GM19351 (cell line): ENCODE results near the gene SUSD1.

Experiments used
- ATAC-seq: cut with Tn5 transposase; IDR thresholded peaks from one replicate; pipeline ENCODE4 v1.9.1; 2021; ENCODE audit warnings: mild to moderate bottlenecking, moderate library complexity; ENCODE audit not compliant: unreplicated experiment

The SUSD1 gene

DNA sequence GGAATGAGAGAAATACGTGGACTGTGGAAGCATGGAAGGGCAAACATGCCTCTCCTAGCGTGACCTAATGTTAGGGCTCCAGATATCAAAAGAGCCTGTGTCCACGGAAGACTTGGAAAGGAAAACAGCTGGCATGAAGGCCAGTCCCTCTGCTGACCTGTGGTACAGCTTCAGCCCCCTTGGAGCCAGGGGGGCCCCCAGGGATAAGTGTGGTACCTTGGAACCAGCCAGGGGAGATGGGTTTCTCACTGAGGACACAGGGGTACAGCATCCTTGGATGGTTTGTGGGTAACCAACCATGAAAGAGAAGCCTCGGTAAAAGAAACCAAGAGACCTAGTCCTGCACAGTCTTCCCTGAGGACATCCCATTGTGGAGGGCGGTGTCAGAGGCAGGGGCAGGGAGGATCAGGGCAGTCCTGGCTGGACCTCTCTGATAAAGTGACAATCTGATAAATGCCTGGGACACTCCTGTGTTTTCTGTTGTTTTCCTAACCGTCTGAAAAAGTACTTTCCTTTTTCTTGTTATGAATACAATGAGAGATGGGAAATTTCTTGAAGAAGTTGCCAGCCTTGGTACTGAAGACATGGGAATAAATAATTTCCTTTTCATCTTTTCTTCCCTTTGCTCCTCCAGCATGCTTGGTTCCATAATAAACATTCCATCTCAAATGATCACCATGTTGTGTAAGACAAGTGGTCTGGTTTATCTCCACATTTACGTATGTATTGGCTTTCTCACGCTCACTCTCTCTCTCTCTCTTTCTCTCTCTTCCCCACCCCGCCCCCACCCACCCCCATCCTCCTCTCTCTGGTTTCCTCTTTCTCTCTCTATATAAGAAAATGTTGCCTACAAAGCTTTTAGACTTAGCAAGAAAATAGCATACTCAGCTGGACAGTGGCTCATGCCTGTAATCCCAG, 102.1 kb downstream of the SUSD1 start:
- ATAC-seq = no peak

DNA sequence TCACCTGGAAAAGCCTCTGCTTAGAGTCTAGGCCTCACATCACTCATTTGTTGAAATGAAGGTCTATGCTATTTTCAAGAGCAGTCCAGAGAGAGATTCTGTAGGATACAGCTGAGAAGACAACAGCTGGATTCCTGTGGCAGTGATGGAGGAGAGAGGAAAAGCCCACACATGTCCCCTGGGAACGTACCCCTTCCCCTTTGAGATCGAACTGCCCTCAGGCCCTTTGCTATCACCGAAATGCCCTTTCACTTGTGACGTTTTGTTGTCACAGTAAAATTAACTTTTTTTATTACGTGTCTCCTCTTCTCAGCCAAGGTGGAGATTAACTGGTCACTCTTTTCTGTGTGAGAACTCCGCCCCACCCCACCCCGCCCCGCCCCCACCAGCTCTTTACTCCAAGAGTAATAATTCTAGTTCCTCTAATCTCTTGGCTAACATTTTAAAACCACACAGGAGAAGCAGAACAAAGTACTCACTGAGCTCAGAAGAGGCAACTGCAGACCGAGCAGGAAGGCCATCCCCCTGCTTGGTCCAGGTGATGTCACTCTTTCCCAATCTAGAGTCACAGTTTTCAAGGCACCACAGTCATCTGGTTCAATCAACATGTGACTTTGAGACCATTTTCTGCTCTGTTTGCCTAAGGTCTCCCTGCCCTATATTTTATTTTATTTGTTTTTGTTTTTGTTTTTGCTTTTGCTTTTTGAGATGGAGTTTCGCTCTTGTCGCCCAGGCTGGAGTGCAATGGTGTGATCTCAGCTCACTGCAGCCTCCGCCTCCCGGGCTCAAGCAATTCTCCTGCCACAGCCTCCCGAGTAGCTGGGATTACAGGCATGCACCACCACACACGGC, 105.6 kb downstream of the SUSD1 start:
- ATAC-seq = peak; percentile 64

DNA sequence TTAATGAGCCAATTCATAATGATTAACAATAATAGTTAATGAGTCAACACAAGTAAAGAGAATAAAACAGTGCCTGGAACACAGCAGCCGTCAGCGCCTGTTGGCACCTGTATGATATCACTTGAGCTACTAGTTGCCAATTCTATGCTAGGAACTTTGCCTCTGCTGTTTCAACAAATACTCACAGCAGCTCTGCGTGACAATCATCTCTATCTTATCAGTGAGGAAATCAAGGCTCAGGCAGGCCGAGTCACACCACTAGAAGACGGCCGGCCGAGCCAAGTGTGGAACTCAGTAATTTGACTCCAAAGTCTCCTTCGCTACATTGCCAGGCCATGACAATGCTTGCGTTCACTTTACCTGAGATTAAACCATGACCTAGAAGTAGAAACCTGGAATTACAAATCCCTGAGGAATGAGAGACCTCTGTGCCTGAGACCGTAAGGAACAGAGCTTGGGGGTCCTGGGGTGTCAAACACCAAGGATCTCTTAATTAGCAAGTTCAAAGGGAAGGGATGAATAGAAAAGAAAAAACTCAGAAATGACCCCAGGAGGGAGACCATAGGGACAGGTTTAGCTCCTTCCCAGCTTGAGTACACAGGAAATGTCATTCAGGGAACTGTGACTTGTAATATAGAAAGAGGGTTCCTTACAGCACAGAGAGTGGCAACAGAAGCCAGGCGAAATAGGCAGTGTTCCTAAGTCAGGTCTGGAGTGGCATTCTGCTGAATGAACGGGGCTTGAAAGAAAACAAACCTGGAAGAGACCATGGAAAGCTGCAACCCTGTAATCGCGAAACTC, 109.1 kb downstream of the SUSD1 start:
- no peak for ATAC-seq

- ATAC-seq = no peak
Measured at GRCh38 chr9:112064871-112065270, 110.2 kb downstream of the SUSD1 start.

GRCh38 chr9:112063586-112063985, 111.5 kb downstream of the SUSD1 start:
- ATAC-seq = no peak

GRCh38 chr9:112063151-112063550, 111.9 kb downstream of the SUSD1 start:
- ATAC-seq = no peak

GRCh38 chr9:112061152-112061740, 113.9 kb downstream of the SUSD1 start:
- peak; percentile 82 for ATAC-seq

GRCh38 chr9:112059966-112060320, 115.2 kb downstream of the SUSD1 start:
- no peak for ATAC-seq

DNA sequence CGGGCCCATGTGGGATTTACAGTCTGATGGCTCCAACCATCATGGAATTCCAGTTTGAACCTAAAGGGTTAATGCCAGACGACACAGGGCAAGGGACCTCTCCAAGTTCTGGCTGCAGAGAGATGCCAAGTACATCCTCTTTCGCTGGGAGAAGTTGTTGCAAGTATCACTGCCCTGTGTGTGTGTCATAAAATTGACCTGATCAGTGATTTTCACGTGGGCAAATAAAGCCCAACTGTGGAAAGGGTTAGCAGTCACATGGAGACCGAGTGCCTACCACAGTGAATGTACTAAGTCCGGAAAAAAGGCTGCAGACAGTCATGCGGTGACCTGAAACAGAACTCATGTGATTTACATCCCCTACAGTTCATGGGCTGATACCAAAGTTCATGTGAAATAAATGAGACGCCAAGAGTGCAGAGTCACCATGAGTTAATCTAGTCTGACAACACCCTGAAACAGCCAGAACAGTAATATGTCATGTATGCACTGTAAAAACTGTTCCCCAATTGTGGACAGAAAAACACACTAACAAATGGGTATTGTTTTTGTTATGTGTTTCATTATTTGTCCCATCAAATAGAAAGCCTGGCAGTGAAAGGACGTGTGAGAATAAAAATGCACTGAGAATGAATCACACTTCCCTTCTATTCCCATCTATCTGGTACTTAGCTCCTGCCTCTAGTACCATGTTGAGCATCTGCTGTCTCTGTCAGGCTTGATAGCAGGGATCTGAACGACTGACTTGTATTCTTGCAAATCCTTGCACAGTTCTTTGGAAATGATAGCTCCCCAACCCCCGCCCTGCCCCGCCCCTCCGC, 115.7 kb downstream of the SUSD1 start:
- ATAC-seq = peak; percentile 52

DNA sequence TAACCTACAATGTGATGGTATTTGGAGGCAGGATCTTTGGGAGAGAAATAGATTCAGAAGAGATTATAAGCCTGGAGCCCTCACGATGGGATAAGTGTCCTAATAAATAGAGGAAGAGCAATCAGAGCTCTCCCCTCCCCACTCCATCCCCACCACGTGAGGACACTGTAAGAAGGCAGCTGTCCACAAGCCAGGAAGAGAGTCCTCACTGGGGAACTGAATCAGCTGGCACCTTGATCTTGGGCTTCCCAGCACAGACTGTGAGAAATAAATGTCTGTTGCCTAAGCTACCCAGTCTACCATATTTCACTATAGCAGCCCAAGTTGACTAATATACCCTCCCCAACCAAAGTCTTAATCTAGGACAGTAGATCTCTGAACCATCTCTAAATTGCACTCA, 118.1 kb downstream of the SUSD1 start:
- no peak for ATAC-seq

DNA sequence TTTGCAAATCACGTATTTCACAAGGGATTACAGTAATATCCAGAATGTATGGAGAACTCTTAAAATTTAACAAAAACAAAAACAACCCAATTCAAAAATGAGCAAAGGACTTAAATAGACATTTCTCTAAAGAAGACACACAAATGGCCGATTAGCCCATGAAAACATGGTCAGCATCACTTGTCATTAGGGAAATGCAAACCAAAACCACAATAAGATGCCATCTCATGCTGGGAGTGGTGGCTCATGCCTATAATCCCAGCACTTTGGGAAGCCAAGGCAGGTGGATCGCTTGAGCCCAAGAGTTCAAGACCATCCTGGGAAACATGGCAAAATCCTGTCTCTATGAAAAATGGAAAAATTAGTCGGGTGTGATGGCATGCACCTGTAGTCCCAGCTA, 120.2 kb downstream of the SUSD1 start:
- no peak for ATAC-seq

DNA sequence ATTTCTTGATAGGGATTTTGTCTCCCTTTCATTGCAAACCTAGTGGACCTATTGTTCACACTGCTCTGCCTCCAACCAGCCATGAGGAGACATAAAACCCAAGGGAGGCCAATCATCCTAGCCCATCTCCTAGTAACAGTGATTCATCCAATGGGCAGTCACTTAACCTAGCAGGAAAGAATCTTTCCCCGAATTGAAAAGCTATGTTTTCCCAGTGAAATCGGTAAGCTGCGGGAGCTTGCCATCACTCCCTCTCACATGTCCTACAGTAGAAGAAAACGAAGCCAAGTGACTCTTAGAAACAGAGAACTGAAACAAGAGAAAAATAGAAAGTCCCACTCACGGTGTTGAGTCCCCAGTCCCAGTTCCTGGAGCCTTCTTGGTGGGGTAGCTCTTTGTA, 123.3 kb downstream of the SUSD1 start:
- peak; percentile 58 for ATAC-seq

- no peak for ATAC-seq
Measured at GRCh38 chr9:112050544-112051475, 124.3 kb downstream of the SUSD1 start.

DNA sequence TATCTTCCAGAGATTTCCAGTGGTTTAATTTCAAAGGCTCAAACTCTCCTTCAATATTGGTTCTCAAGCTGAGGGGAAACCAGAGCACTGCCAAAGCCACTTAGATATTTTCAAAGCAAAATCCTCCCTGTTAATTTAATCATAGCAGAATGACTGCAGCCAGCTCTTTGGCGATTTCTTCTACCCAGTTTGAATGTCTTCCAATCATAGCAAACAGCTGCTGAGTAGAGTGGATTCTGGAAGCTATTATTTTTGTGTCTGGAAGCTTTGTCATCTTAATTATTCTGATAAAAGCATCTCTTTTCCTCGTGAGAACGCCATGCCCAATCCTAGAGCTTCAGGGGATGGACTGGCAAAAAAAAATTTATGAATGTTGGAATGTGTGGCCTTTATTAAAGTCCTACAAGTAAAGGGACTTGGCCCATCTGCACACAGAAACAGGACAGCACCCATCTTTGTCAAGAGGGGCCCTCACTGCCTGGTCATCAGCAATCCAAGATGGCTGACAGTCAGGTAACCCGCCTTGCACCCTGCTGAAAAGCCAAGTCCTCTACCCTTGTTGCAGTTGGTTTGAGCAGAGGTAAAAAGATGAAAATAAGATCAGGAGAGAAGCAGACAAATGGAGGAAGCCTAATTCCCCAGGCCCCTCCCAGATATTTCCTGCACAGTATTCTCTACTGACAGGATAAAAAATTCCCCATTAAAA, 125.1 kb downstream of the SUSD1 start:
- no peak for ATAC-seq

GRCh38 chr9:112048924-112049691, 126.0 kb downstream of the SUSD1 start:
- no peak for ATAC-seq

- ATAC-seq = no peak
Measured at GRCh38 chr9:112047538-112048066, 127.5 kb downstream of the SUSD1 start.

DNA sequence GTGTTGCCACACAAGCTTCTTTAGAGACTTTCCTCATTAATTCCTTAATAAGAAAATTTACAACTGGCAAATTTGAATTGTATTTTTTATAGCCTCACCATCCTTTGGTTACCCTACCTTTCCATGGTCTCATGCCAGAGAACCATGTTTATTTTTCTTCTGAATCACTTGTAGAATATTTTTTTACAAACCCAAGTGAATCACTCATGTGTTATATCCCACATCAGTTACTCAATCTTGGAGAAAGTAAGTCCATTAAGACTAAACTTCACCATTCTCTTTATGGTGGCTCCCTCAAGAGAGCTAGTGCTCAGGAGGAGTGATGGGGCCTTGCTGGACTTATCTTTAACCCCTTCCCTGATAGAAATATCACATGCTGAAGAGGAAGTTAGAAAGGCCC, 128.9 kb downstream of the SUSD1 start:
- ATAC-seq = no peak
